ENCODE measurements around the gene FCN2. TPM values are rescaled to one million over a fixed set of nuclear protein-coding genes. Genes with fewer than 3 reads are reported as not detected.

FCN2 gene
- total RNA-seq, 4 donors from 2014 or later, result 1.9 TPM; not detected in 3

DNA sequence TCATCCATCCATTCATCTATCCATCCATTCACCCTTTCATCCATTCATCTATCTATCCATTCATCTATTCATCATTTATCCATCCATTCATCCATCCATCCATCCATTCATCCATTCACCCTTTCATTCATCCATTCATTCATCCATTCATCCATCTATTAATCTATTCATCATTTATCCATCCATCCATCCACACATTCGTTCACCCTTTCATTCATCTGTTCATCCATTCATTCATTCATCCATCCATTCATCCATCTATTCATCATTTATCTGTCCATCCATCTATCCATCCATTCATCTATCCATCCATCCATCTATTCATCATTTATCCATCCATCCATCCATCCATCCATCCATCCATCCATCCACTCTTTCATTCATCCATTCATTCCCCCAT is 33.9 kb upstream of the FCN2 start:
- DNase-seq (ENCODE audit: low spot score in 2 of 2), result no peak
- no peaks in the 10 kb centered on the region for H3K4me1 ChIP-seq
- H3K9me3 ChIP-seq, result peaks cover 0 to 12% (median 0%) of the 10 kb centered on the region in 4 donors
- peaks cover 0 to 42% (median 0%) of the 10 kb centered on the region in 3 donors for H3K36me3 ChIP-seq
- H3K27ac ChIP-seq, result no peak overlapping the region
- WGBS, 2 donors, result 66 to 74% methylated on average over 1 of the region's 1 CpG
- no peaks in the 10 kb centered on the region for H3K27me3 ChIP-seq
- TF ChIP-seq POLR2A (IDR thresholded peaks at IDR 0.05) (no peak), EP300 (IDR thresholded peaks at IDR 0.05) (no peak)
- TF ChIP-seq, protein P1, sequence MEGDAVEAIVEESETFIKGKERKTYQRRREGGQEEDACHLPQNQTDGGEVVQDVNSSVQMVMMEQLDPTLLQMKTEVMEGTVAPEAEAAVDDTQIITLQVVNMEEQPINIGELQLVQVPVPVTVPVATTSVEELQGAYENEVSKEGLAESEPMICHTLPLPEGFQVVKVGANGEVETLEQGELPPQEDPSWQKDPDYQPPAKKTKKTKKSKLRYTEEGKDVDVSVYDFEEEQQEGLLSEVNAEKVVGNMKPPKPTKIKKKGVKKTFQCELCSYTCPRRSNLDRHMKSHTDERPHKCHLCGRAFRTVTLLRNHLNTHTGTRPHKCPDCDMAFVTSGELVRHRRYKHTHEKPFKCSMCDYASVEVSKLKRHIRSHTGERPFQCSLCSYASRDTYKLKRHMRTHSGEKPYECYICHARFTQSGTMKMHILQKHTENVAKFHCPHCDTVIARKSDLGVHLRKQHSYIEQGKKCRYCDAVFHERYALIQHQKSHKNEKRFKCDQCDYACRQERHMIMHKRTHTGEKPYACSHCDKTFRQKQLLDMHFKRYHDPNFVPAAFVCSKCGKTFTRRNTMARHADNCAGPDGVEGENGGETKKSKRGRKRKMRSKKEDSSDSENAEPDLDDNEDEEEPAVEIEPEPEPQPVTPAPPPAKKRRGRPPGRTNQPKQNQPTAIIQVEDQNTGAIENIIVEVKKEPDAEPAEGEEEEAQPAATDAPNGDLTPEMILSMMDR (IDR thresholded peaks at IDR 0.05), result no peak
- no peak overlapping the region for H3K4me3 ChIP-seq

DNA sequence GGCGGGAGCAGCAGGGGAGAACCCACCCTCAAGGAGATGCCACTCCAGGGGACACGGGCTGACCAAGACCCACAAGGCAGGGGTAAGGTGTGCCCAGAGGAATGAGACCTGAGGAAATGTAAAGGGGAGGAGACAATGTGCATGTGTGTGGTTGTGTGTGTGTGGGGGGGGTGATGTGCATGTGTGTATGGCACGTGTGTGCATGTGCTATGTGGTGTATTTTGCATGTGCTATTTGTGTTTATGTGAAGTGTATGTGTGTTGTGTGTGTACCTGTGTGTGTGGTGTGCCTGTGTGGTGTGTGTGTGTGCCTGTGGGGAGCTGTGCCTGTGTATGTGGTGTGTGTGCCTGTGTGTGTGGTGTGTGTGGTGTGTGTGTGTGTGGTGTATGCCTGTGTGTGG is 33.5 kb upstream of the FCN2 start:
- no peak for DNase-seq (ENCODE audit: low spot score in 2 of 2)
- H3K27me3 ChIP-seq, result no peaks in the 10 kb centered on the region
- peaks cover 0 to 37% (median 0%) of the 10 kb centered on the region in 3 donors for H3K36me3 ChIP-seq
- H3K4me3 ChIP-seq, result no peak overlapping the region
- H3K27ac ChIP-seq, result no peak overlapping the region
- TF ChIP-seq POLR2A (IDR thresholded peaks at IDR 0.05), result no peak
- TF ChIP-seq, protein P1 (IDR thresholded peaks at IDR 0.05), result no peak
- no peak for TF ChIP-seq EP300 (IDR thresholded peaks at IDR 0.05)
- peaks cover 0 to 12% (median 0%) of the 10 kb centered on the region in 4 donors for H3K9me3 ChIP-seq
- no peaks in the 10 kb centered on the region for H3K4me1 ChIP-seq
- 88 to 94% methylated on average over 3 of the region's 3 CpGs for WGBS, 2 donors

DNA sequence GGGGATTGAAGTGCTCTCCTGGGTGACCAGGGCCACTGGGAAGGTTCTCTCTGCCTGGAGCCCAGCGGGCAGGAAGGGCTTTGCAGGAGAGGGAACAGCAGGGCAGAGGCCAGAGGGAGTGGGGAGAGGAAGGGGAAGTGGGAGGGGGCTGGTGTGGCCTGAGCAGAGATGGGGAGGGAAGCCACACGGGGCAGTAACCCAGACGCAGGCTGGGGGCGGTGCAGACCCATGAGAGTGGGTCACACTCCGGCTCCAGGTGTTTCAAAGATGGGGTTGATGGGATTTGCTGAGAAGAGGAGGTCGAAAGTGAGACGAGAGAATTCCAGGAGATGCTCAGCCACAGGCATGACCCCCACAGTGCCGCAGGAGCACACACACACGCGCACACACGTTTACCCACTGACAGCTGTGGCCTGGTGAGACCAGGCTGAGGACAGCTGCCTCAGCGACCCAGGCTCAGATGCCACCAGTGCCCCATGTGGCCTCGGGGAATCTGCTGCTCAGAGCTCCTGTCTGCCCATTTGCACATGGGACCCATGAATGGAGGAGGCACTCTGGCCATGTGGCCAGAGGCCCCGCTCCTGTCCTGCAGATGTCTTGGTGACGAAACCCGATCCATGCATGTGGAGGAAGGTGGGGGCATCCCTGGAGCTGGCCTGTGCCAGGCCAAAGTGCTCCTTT is 32.7 kb upstream of the FCN2 start:
- DNase-seq (ENCODE audit: low spot score in 2 of 2), result no peak
- TF ChIP-seq EP300 (IDR thresholded peaks at IDR 0.05), result no peak
- TF ChIP-seq, protein P1 (IDR thresholded peaks at IDR 0.05), result no peak
- TF ChIP-seq POLR2A (IDR thresholded peaks at IDR 0.05), result no peak

DNA sequence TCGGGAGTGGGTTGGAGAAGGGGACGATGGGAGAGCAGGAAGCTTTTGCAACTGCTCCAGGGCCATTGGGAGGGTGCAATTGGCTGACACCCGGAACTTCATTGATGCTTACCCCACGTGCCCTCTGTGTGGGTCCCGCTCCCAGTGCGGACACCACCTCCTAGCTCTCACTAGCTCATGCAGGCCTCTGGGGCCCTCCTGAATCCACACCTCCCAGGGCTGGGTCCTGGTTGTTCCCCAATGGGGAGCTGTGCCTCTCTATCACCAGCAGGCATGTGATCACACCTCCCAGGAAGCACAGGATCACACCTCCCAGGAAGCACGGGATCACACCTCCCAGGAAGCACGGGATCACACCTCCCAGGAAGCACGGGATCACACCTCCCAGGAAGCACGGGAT is 32.1 kb upstream of the FCN2 start:
- H3K27ac ChIP-seq, result no peak overlapping the region
- no peaks in the 10 kb centered on the region for H3K27me3 ChIP-seq
- no peak for DNase-seq (ENCODE audit: low spot score in 2 of 2)
- no peak for TF ChIP-seq POLR2A (IDR thresholded peaks at IDR 0.05)
- no peak for TF ChIP-seq EP300 (IDR thresholded peaks at IDR 0.05)
- TF ChIP-seq, protein P1 (IDR thresholded peaks at IDR 0.05), result no peak
- 79 to 84% methylated on average over 6 to 8 of the region's 10 CpGs for WGBS, 2 donors
- H3K36me3 ChIP-seq, result peaks cover 0 to 24% (median 0%) of the 10 kb centered on the region in 3 donors
- H3K4me3 ChIP-seq, result no peak overlapping the region
- H3K4me1 ChIP-seq, result peaks cover 0 to 7% (median 0%) of the 10 kb centered on the region in 4 donors
- H3K9me3 ChIP-seq, result peaks cover 0 to 12% (median 0%) of the 10 kb centered on the region in 4 donors

More for the DNA sequence above, 32.7 kb upstream of the FCN2 start:
- Histone ChIP-seq H3K27ac (no peak overlapping the region), H3K36me3 (peaks cover 0 to 30% (median 0%) of the 10 kb centered on the region in 3 donors), H3K27me3 (no peaks in the 10 kb centered on the region), H3K9me3 (peaks cover 0 to 12% (median 0%) of the 10 kb centered on the region in 4 donors), H3K4me3 (no peak overlapping the region), H3K4me1 (peaks cover 0 to under 1% (median 0%) of the 10 kb centered on the region in 4 donors)
- 61 to 64% methylated on average over 12 to 16 of the region's 16 CpGs for WGBS, 2 donors

DNA sequence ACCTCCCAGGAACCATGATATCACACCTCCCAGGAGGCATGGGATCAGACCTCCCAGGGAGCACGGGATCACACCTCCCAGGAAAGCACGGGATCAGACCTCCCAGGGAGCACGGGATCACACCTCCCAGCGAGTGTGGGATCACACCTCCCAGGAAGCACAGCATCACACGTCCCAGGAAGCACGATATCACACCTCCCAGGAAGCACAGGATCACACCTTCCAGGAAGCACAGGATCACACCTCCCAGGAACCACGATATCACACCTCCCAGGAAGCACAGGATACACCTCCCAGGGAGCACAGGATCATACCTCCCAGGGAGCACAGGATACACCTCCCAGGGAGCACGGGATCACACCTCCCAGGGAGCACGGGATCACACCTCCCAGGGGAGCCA is 30.0 kb upstream of the FCN2 start:
- peaks cover 0 to 12% (median 0%) of the 10 kb centered on the region in 4 donors for H3K9me3 ChIP-seq
- H3K36me3 ChIP-seq, result peaks cover 0 to 3% (median 0%) of the 10 kb centered on the region in 3 donors
- DNase-seq (ENCODE audit: low spot score in 2 of 2), result no peak
- no peak overlapping the region for H3K4me3 ChIP-seq
- TF ChIP-seq EP300 (IDR thresholded peaks at IDR 0.05) (no peak), POLR2A (IDR thresholded peaks at IDR 0.05) (no peak)
- TF ChIP-seq, protein P1 (IDR thresholded peaks at IDR 0.05), result no peak
- H3K4me1 ChIP-seq, result peaks cover 0 to 7% (median 0%) of the 10 kb centered on the region in 4 donors
- H3K27me3 ChIP-seq, result no peaks in the 10 kb centered on the region
- WGBS, 2 donors, result 81 to 90% methylated on average over 9 of the region's 9 CpGs
- no peak overlapping the region for H3K27ac ChIP-seq
